Measurements from ENCODE around the gene LHFPL2. TPM values are rescaled to one million over a fixed set of nuclear protein-coding genes. Genes with fewer than 3 reads are reported as not detected.
"Not testable (repeated sequence)": the region's sequence is repeated elsewhere in the genome, so short reads cannot be mapped to it uniquely, and the experiment has no call there.

Gene LHFPL2
- total RNA-seq, 3 donors from 2014 or later = 44.8 to 63.6 (median 50.2) TPM

DNA sequence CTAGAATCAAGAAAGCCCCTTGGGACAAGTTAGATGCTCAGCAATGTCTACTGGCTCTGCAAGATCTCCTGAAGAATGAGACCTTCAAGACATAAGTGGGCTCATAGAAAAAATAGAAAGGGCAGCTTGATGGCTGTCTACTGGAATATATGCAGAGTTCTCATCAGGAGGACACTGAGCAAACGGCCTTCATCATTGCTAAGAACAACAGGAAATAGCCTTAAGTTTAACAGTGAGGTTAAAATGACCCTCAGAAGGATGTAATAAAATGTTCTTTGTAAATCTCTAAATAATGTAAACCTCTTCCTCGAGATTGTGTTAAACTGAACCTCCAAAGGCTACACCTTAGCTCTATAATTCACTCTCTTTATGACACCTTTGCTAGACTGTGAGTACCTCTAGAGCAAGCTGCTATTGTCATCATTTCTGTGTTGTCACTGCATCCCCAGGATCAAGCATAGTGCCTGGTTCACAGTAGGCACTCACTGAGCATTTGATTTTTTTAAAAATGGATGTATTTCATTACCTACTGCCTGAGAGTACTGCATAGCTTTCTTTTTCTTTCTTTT lies 22.2 kb upstream of the LHFPL2 start:
- H3K9me3 ChIP-seq = no peaks in the 10 kb centered on the region
- TF ChIP-seq, protein P1, sequence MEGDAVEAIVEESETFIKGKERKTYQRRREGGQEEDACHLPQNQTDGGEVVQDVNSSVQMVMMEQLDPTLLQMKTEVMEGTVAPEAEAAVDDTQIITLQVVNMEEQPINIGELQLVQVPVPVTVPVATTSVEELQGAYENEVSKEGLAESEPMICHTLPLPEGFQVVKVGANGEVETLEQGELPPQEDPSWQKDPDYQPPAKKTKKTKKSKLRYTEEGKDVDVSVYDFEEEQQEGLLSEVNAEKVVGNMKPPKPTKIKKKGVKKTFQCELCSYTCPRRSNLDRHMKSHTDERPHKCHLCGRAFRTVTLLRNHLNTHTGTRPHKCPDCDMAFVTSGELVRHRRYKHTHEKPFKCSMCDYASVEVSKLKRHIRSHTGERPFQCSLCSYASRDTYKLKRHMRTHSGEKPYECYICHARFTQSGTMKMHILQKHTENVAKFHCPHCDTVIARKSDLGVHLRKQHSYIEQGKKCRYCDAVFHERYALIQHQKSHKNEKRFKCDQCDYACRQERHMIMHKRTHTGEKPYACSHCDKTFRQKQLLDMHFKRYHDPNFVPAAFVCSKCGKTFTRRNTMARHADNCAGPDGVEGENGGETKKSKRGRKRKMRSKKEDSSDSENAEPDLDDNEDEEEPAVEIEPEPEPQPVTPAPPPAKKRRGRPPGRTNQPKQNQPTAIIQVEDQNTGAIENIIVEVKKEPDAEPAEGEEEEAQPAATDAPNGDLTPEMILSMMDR (IDR thresholded peaks at IDR 0.05) = no peak
- DNase-seq (no peak), ATAC-seq (peak; percentile 83)
- peaks cover 18% of the 10 kb centered on the region for H3K4me1 ChIP-seq (ENCODE audit: low read depth)
- intact Hi-C loops (cut with DNase I, micrococcal nuclease) = no loop called here
- H3K4me3 ChIP-seq = no peak overlapping the region
- no peaks in the 10 kb centered on the region for H3K36me3 ChIP-seq (ENCODE audit: low read depth)

DNA sequence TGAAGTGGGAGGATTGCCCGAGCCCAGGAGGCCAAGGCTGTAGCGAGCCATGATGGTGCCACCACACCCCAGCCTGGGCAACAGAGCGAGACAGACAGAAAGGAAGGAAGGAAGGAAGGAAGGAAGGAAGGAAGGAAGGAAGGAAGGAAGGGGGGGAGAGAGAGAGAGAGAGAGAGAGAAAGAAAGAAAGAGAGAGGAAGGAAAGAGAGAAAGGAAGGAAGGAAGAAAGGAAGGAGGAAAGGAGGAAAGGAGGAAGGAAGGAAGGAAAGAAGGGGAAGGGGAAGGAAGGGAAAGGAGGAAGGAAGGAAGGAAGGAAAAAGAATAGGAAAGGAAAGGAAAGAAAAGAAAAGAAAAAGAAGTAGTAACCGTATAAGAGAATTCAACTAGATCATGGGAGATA lies 20.8 kb upstream of the LHFPL2 start:
- DNase-seq (no peak), ATAC-seq (no peak)
- intact Hi-C loops (cut with DNase I, micrococcal nuclease) = no loop called here
- Histone ChIP-seq H3K36me3 (ENCODE audit: low read depth) (no peaks in the 10 kb centered on the region), H3K4me3 (no peak overlapping the region), H3K4me1 (ENCODE audit: low read depth) (peaks cover 14% of the 10 kb centered on the region), H3K9me3 (no peaks in the 10 kb centered on the region)
- TF ChIP-seq, protein P1 (IDR thresholded peaks at IDR 0.05) = no peak

DNA sequence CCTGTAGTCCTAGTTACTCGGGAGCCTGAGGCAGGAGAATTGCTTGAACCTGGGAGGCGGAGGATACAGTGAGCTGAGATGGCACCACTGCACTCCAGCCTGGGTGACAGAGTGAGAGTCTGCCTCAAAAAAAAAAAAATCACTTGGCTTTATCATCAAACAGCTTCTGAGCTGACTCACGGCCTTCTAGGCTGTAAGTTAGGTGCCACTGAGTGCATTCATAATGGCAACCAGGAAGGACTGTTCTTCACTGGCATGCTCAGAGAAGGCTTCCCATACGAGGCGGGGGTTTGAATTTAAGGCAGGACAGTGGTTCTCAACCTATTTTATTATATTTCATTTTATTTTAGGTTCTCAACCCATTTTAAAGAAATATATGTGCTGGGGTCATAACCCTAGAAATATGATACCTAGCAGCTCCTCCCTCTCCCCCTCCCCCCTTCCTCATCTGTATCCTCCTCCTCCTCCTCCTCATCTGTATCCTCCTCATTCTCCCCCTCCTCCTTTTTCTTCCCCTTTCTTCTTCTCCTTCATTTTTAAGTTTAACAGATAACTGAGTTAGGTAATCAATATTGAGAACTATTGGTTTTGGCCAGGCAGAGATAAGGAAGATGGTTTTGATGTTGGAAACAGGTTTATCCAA lies 19.0 kb upstream of the LHFPL2 start:
- TF ChIP-seq, protein P1 (IDR thresholded peaks at IDR 0.05) = no peak
- intact Hi-C loops (cut with DNase I, micrococcal nuclease) = no loop called here
- ATAC-seq = no peak
- Histone ChIP-seq H3K4me3 (no peak overlapping the region), H3K9me3 (no peaks in the 10 kb centered on the region), H3K4me1 (ENCODE audit: low read depth) (peaks cover 14% of the 10 kb centered on the region), H3K36me3 (ENCODE audit: low read depth) (no peaks in the 10 kb centered on the region)
- no peak for DNase-seq

DNA sequence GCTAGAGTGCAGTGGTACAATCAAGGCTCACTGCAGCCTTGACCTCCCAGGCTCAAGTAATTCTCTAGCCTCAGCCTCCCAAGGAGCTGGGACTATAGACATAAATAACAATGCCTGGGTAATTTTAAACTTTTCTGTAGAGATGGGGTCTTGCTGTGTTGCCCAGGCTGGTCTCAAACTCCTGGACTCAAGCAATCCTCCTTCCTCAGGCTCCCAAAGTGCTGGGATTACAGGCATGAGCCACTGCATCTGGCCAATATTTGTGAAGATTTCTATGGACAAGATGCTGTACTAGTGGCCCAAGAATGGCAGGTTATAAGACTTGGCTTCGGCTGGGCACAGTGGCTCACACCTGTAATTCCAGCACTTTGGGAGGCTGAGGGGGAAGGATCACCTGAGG lies 18.4 kb upstream of the LHFPL2 start:
- H3K9me3 ChIP-seq; H3K36me3 ChIP-seq (ENCODE audit: low read depth); DNase-seq; intact Hi-C loops (cut with DNase I, micrococcal nuclease); H3K4me1 ChIP-seq (ENCODE audit: low read depth); ATAC-seq; H3K4me3 ChIP-seq: not testable (repeated sequence)

DNA sequence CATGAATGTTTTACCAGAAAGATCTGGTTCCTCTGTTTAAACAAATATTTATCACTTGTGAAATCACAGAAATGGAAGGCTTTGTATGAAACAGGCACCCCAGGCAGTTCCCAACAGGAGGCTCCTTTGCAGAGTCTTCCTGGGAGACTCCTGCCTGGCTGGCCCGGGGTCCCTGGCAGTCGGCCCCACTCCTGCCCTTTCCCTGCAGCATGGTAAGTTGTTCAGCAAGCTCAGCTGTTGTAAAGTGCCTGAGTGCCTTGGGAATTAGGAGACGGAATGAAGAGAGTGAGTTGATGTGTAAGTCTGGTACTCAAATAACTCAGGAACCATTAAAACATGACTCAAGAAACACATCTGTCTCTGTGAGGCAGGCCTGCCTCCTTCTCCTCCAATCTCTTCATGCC lies 17.5 kb upstream of the LHFPL2 start:
- no peaks in the 10 kb centered on the region for H3K9me3 ChIP-seq
- TF ChIP-seq, protein P1 (IDR thresholded peaks at IDR 0.05) = no peak
- H3K4me1 ChIP-seq (ENCODE audit: low read depth) = no peaks in the 10 kb centered on the region
- no peak overlapping the region for H3K4me3 ChIP-seq
- H3K36me3 ChIP-seq (ENCODE audit: low read depth) = no peaks in the 10 kb centered on the region
- intact Hi-C loops (cut with DNase I, micrococcal nuclease) = no loop called here
- no peak for DNase-seq
- no peak for ATAC-seq

DNA sequence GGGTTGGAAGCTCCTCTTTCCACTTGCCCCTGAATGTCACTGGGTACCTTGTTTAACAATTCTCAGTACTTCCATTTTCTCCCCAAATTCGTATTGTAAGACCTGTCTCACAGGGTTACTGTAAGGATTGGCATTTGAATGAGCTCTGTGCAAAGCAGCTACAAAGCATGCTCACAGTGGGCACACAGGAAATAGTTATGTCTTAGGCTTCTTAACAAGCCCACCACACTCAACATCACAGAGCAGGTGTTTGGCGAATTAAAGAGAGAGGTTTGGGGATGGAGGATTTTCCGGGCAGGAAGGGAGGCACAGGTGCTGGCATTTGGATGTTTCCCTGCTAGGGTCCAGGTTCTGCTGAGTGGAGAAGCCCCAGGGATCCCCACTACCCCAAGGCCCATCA lies 17.0 kb upstream of the LHFPL2 start:
- Histone ChIP-seq H3K4me3 (no peak overlapping the region), H3K4me1 (ENCODE audit: low read depth) (no peaks in the 10 kb centered on the region), H3K36me3 (ENCODE audit: low read depth) (no peaks in the 10 kb centered on the region), H3K9me3 (no peaks in the 10 kb centered on the region)
- TF ChIP-seq, protein P1 (IDR thresholded peaks at IDR 0.05) = no peak
- ATAC-seq = no peak
- no peak for DNase-seq
- intact Hi-C loops (cut with DNase I, micrococcal nuclease) = no loop called here

Data from mucosa of descending colon (tissue), 3 donors.